SK-N-SH (cell line): Measurements from ENCODE around the gene CBLN3. TPM values are rescaled to one million over a fixed set of nuclear protein-coding genes. Genes with fewer than 3 reads are reported as not detected.

Source experiments
- CTCF ChIA-PET: fragments of 300-600, 350-600 bp; formaldehyde crosslinking; extraction: SDS; loops from one replicate; lab custom pipeline; 2021; lab: Yijun Ruan, JAX
- POLR2A ChIA-PET: fragments of 350-600 bp; sonication (Branson Sonifier 250); formaldehyde crosslinking; extraction: SDS; loops from one replicate; lab custom pipeline; 2020; ENCODE audit warnings: antibody characterized with exemption, inconsistent platforms; lab: Yijun Ruan, JAX
- DNase-seq: peaks from one replicate; pipeline ENCODE4 v3.0.0; 2012
- H2AFZ ChIP-seq: fragments of 200-600 bp; sonication (generic); 2 replicates; pipeline ENCODE4 v1.8.1; 2016; ENCODE audit warnings: antibody characterized with exemption, mild to moderate bottlenecking, low read depth
- H3F3A ChIP-seq: fragments of 200-600 bp; sonication (generic); replicated peaks from 2 replicates; pipeline ENCODE3; 2016; ENCODE audit warnings: antibody characterized with exemption, mild to moderate bottlenecking; ENCODE audit not compliant: insufficient read depth
- H3K27ac ChIP-seq, 2 experiments: fragments of 200-500 bp in 1 of 2; fragments of 200-600 bp in 1 of 2; sonication (Bioruptor generic) in 1 of 2; sonication (generic), shearing (Covaris generic) in 1 of 2; 2 replicates each; pipeline versions ENCODE4 v1.5.1 to v1.6.1; 2014 to 2016; ENCODE audit warnings: low read depth in 2 of 2, inconsistent platforms in 1 of 2, low read length in 1 of 2, mild to moderate bottlenecking in 1 of 2, mixed read lengths in 1 of 2
- H3K27me3 ChIP-seq: fragments of 200-600 bp; sonication (generic), shearing (Covaris generic); 2 replicates; pipeline ENCODE4 v1.6.1; 2016; ENCODE audit warnings: mixed run types; ENCODE audit not compliant: insufficient read depth
- H3K36me3 ChIP-seq, 2 experiments: fragments of 200-500 bp in 1 of 2; fragments of 200-600 bp in 1 of 2; sonication (Bioruptor generic) in 1 of 2; sonication (generic) in 1 of 2; replicated peaks in 1 of 2; 2 replicates each; pipeline versions ENCODE3 to v1.5.1; 2014 to 2016; ENCODE audit warnings: low read length in 1 of 2, mild to moderate bottlenecking in 1 of 2; ENCODE audit not compliant: insufficient read depth in 2 of 2, control insufficient read depth in 1 of 2
- H3K4me1 ChIP-seq, 2 experiments: fragments of 200-500 bp in 1 of 2; fragments of 200-600 bp in 1 of 2; sonication (Bioruptor generic) in 1 of 2; sonication (generic), shearing (Covaris generic) in 1 of 2; 2 replicates each; pipeline versions ENCODE4 v1.5.1 to v1.6.1; 2014 to 2016; ENCODE audit warnings: low read depth in 1 of 2, low read length in 1 of 2, mixed run types in 1 of 2; ENCODE audit not compliant: insufficient read depth in 2 of 2, control insufficient read depth in 1 of 2
- H3K4me2 ChIP-seq: fragments of 200-600 bp; sonication (generic), shearing (Covaris generic); 2 replicates; pipeline ENCODE4 v1.6.1; 2017; ENCODE audit warnings: mixed run types
- H3K4me3 ChIP-seq, 2 experiments: fragments of 200-500 bp in 1 of 2; fragments of 200-600 bp in 1 of 2; sonication (Bioruptor generic) in 1 of 2; sonication (generic), shearing (Covaris generic) in 1 of 2; 2 replicates each; pipeline versions ENCODE4 v1.5.1 to v1.8.1; 2014 to 2016; ENCODE audit warnings: low read depth in 2 of 2, inconsistent platforms in 1 of 2, low read length in 1 of 2, mild to moderate bottlenecking in 1 of 2, mixed read lengths in 1 of 2, moderate library complexity in 1 of 2
- H3K79me2 ChIP-seq: fragments of 200-600 bp; sonication (generic); 2 replicates; pipeline ENCODE4 v1.8.1; 2017; ENCODE audit warnings: mild to moderate bottlenecking; ENCODE audit not compliant: insufficient read depth
- H3K9ac ChIP-seq: fragments of 200-600 bp; sonication (generic); 2 replicates; pipeline ENCODE4 v1.6.1; 2017; ENCODE audit warnings: mixed run types
- H3K9me2 ChIP-seq: fragments of 200-600 bp; sonication (generic); 2 replicates; pipeline ENCODE4 v1.6.1; 2017; ENCODE audit warnings: mixed run types
- H3K9me3 ChIP-seq: fragments of 200-600 bp; sonication (generic); 2 replicates; pipeline ENCODE4 v1.6.1; 2017; ENCODE audit warnings: mixed run types, mild to moderate bottlenecking, moderate library complexity
- H4K20me1 ChIP-seq: fragments of 200-600 bp; sonication (generic); 2 replicates; pipeline ENCODE4 v1.6.1; 2017; ENCODE audit warnings: mild to moderate bottlenecking, mixed run types; ENCODE audit not compliant: insufficient read depth
- ELF1 ChIP-seq: IDR thresholded peaks from 2 replicates; pipeline ENCODE4 v1.4.0; 2012
- EP300 ChIP-seq, 2 experiments: IDR thresholded peaks; 2 replicates each; pipeline versions ENCODE4 v1.4.0 to v1.6.1; 2012; ENCODE audit warnings: borderline replicate concordance in 1 of 2, low read depth in 1 of 2, low read length in 1 of 2
- FOSL2 ChIP-seq: IDR thresholded peaks from 2 replicates; pipeline ENCODE4 v1.4.0; 2012; ENCODE audit warnings: low read depth, mild to moderate bottlenecking, moderate library complexity, borderline replicate concordance
- FOXM1 ChIP-seq: IDR thresholded peaks from 2 replicates; pipeline ENCODE4 v1.4.0; 2012; ENCODE audit warnings: low read depth, mild to moderate bottlenecking
- GABPA ChIP-seq: IDR thresholded peaks from 2 replicates; pipeline ENCODE4 v1.4.0; 2012; ENCODE audit warnings: low read depth, mild to moderate bottlenecking
- JUND ChIP-seq: IDR thresholded peaks from 2 replicates; pipeline ENCODE4 v1.4.0; 2012
- NFIC ChIP-seq: IDR thresholded peaks from 2 replicates; pipeline ENCODE4 v1.4.0; 2012; ENCODE audit warnings: borderline replicate concordance
- RAD21 ChIP-seq: IDR thresholded peaks from 2 replicates; pipeline ENCODE4 v1.6.1; 2012; ENCODE audit warnings: mild to moderate bottlenecking, low read length
- RCOR1 ChIP-seq: fragments of 150-350 bp; IDR thresholded peaks from 2 replicates; pipeline ENCODE4 v1.6.1; 2017; ENCODE audit warnings: antibody characterized with exemption, low read length
- RXRA ChIP-seq: IDR thresholded peaks from 2 replicates; pipeline ENCODE4 v1.4.0; 2012; ENCODE audit warnings: low read depth, mild to moderate bottlenecking, borderline replicate concordance
- SMC3 ChIP-seq: IDR thresholded peaks from 2 replicates; pipeline ENCODE4 v1.6.1; 2012; ENCODE audit warnings: low read depth, low read length, improper control_type of control experiment
- TCF12 ChIP-seq: IDR thresholded peaks from 2 replicates; pipeline ENCODE4 v1.4.0; 2012
- YY1 ChIP-seq: IDR thresholded peaks from 2 replicates; pipeline ENCODE4 v1.4.0; 2012; ENCODE audit warnings: low read depth, mild to moderate bottlenecking
- WGBS: methylation state at CpG from one replicate; pipeline ENCODE4 v1.1.6; 2017; ENCODE audit warnings: low lambda C conversion rate; 5-methylcytosine and 5-hydroxymethylcytosine counted together
- polyA plus RNA-seq, 3 experiments: library from polyadenylated mRNA; depleted of rRNA; stranded (reverse); fragments of >200 nt; gene quantifications; 2 replicates each; pipeline ENCODE4 v1.2.3, GENCODE V29; 2012
- TF ChIP-seq, protein P1 (sequence below): IDR thresholded peaks from 2 replicates; pipeline ENCODE4 v1.4.0; 2012; ENCODE audit warnings: low read depth, borderline replicate concordance
- TF ChIP-seq, protein P2 (sequence below): fragments of 150-350 bp; IDR thresholded peaks from 2 replicates; pipeline ENCODE4 v1.6.1; 2016; ENCODE audit warnings: mild to moderate bottlenecking, low read depth, low read length
- TF ChIP-seq, protein P3 (sequence below): IDR thresholded peaks from 2 replicates; pipeline ENCODE4 v1.4.0; 2012; ENCODE audit warnings: low read depth
- TF ChIP-seq, protein P4 (sequence below): fragments of 200-600 bp; sonication (generic); IDR thresholded peaks from 2 replicates; pipeline ENCODE4 v1.6.1; 2017; ENCODE audit warnings: antibody characterized with exemption, mild to moderate bottlenecking, moderate library complexity
- TF ChIP-seq, protein P5 (sequence below): IDR thresholded peaks from 2 replicates; pipeline ENCODE4; 2012
- TF ChIP-seq, protein P6 (sequence below): IDR thresholded peaks from 2 replicates; pipeline ENCODE4 v1.6.1; 2012; ENCODE audit warnings: mild to moderate bottlenecking, low read depth, low read length, moderate library complexity
- TF ChIP-seq, protein P7 (sequence below): fragments of 150-350 bp; IDR thresholded peaks from 2 replicates; pipeline ENCODE4 v1.6.1; 2017; ENCODE audit warnings: antibody characterized with exemption, low read length, low read depth, borderline replicate concordance

Gene CBLN3
- polyA plus RNA-seq, 1 of the 3 experiments (the other 2 are of a cell fraction): 1.8 TPM

DNA sequence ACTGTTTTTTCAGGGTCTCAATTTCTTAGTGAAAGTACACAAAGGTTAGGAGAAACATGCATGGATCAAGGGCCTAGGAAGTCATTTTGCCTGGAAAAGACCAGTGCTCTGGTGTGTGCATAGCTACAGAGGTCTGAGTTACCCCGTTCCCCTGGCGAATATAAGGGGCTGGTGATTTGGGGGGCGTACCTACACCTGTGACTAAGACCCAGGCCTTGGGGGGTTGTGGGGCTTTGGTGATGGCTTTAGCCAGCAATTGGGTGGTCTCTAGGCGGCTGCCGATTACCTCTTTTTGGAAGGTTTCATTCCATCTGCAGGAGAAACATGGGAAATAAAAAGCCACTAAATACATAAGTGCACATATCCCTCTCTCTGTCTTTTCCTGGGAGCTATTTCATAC is 12.0 kb upstream of the CBLN3 start:
- 49% methylated on average over 5 of the region's 5 CpGs for WGBS
- TF ChIP-seq, protein P1, sequence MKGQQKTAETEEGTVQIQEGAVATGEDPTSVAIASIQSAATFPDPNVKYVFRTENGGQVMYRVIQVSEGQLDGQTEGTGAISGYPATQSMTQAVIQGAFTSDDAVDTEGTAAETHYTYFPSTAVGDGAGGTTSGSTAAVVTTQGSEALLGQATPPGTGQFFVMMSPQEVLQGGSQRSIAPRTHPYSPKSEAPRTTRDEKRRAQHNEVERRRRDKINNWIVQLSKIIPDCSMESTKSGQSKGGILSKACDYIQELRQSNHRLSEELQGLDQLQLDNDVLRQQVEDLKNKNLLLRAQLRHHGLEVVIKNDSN: no peak
- TF ChIP-seq, protein P2, sequence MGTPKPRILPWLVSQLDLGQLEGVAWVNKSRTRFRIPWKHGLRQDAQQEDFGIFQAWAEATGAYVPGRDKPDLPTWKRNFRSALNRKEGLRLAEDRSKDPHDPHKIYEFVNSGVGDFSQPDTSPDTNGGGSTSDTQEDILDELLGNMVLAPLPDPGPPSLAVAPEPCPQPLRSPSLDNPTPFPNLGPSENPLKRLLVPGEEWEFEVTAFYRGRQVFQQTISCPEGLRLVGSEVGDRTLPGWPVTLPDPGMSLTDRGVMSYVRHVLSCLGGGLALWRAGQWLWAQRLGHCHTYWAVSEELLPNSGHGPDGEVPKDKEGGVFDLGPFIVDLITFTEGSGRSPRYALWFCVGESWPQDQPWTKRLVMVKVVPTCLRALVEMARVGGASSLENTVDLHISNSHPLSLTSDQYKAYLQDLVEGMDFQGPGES: no peak
- TF ChIP-seq FOXM1 (no peak), RCOR1 (no peak), RAD21 (no peak), RXRA (no peak), EP300 (IDR thresholded peaks at IDR 0.05; ENCODE audit: borderline replicate concordance in 1 of 2, low read depth in 1 of 2, low read length in 1 of 2) (no peak), FOSL2 (no peak), YY1 (no peak), TCF12 (no peak), NFIC (no peak), GABPA (no peak), SMC3 (no peak), ELF1 (no peak), JUND (no peak)
- TF ChIP-seq, protein P3, sequence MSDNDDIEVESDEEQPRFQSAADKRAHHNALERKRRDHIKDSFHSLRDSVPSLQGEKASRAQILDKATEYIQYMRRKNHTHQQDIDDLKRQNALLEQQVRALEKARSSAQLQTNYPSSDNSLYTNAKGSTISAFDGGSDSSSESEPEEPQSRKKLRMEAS: no peak
- TF ChIP-seq, protein P4, sequence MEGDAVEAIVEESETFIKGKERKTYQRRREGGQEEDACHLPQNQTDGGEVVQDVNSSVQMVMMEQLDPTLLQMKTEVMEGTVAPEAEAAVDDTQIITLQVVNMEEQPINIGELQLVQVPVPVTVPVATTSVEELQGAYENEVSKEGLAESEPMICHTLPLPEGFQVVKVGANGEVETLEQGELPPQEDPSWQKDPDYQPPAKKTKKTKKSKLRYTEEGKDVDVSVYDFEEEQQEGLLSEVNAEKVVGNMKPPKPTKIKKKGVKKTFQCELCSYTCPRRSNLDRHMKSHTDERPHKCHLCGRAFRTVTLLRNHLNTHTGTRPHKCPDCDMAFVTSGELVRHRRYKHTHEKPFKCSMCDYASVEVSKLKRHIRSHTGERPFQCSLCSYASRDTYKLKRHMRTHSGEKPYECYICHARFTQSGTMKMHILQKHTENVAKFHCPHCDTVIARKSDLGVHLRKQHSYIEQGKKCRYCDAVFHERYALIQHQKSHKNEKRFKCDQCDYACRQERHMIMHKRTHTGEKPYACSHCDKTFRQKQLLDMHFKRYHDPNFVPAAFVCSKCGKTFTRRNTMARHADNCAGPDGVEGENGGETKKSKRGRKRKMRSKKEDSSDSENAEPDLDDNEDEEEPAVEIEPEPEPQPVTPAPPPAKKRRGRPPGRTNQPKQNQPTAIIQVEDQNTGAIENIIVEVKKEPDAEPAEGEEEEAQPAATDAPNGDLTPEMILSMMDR: no peak
- TF ChIP-seq, protein P5, sequence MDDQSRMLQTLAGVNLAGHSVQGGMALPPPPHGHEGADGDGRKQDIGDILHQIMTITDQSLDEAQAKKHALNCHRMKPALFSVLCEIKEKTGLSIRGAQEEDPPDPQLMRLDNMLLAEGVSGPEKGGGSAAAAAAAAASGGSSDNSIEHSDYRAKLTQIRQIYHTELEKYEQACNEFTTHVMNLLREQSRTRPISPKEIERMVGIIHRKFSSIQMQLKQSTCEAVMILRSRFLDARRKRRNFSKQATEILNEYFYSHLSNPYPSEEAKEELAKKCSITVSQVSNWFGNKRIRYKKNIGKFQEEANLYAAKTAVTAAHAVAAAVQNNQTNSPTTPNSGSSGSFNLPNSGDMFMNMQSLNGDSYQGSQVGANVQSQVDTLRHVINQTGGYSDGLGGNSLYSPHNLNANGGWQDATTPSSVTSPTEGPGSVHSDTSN: no peak
- TF ChIP-seq, protein P6, sequence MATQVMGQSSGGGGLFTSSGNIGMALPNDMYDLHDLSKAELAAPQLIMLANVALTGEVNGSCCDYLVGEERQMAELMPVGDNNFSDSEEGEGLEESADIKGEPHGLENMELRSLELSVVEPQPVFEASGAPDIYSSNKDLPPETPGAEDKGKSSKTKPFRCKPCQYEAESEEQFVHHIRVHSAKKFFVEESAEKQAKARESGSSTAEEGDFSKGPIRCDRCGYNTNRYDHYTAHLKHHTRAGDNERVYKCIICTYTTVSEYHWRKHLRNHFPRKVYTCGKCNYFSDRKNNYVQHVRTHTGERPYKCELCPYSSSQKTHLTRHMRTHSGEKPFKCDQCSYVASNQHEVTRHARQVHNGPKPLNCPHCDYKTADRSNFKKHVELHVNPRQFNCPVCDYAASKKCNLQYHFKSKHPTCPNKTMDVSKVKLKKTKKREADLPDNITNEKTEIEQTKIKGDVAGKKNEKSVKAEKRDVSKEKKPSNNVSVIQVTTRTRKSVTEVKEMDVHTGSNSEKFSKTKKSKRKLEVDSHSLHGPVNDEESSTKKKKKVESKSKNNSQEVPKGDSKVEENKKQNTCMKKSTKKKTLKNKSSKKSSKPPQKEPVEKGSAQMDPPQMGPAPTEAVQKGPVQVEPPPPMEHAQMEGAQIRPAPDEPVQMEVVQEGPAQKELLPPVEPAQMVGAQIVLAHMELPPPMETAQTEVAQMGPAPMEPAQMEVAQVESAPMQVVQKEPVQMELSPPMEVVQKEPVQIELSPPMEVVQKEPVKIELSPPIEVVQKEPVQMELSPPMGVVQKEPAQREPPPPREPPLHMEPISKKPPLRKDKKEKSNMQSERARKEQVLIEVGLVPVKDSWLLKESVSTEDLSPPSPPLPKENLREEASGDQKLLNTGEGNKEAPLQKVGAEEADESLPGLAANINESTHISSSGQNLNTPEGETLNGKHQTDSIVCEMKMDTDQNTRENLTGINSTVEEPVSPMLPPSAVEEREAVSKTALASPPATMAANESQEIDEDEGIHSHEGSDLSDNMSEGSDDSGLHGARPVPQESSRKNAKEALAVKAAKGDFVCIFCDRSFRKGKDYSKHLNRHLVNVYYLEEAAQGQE: no peak
- TF ChIP-seq, protein P7, sequence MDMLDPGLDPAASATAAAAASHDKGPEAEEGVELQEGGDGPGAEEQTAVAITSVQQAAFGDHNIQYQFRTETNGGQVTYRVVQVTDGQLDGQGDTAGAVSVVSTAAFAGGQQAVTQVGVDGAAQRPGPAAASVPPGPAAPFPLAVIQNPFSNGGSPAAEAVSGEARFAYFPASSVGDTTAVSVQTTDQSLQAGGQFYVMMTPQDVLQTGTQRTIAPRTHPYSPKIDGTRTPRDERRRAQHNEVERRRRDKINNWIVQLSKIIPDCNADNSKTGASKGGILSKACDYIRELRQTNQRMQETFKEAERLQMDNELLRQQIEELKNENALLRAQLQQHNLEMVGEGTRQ: no peak
- peak overlapping the region; percentile 97 for H3K9ac ChIP-seq
- H3K4me2 ChIP-seq: peak overlapping the region; percentile 94
- H3K79me2 ChIP-seq: peaks cover 30% of the 10 kb centered on the region
- peaks cover 15% of the 10 kb centered on the region for H3F3A ChIP-seq
- peak overlapping the region; percentile 61 to 75 for H3K4me3 ChIP-seq
- no peaks in the 10 kb centered on the region for H3K9me2 ChIP-seq
- H3K4me1 ChIP-seq: peaks cover 0 to 17% of the 10 kb centered on the region in 2 experiments; a peak in 2 of 4 replicates
- H3K36me3 ChIP-seq: peaks cover 33 to 49% of the 10 kb centered on the region in 2 experiments
- CTCF ChIA-PET: interaction anchor here (2.2 to 16.4 kb wide), 4 partner anchors 10 to 114 kb away, joined by 11 to 445 read pairs (median 40); partner anchors contain the start of genes ADCY4, CBLN3, KHNYN and RIPK3
- peaks cover 1% of the 10 kb centered on the region; the same call in 1 of the 2 replicates for H4K20me1 ChIP-seq
- peak overlapping the region; percentile 97 to 98 for H3K27ac ChIP-seq
- H3K27me3 ChIP-seq: no peaks in the 10 kb centered on the region
- POLR2A ChIA-PET: interaction anchor here (0.7 to 1.8 kb wide), 4 partner anchors 12 to 199 kb away, joined by 3 to 7 read pairs (median 5); partner anchors contain the start of genes CBLN3, KHNYN and TINF2
- H3K9me3 ChIP-seq: no peaks in the 10 kb centered on the region
- H2AFZ ChIP-seq: no peak overlapping the region
- DNase-seq: no peak
